Retinal pigment epithelial cell (primary cell): ENCODE results near the gene SLTM.
"Not testable (repeated sequence)": the region's sequence is repeated elsewhere in the genome, so short reads cannot be mapped to it uniquely, and the experiment has no call there.

Experiments
- DNase-seq: peaks from one replicate; pipeline ENCODE4 v3.0.0-alpha.2; 2010; ENCODE audit warnings: low read depth
- H3K4me3 ChIP-seq: 2 replicates; pipeline ENCODE4 v1.5.1; 2011; ENCODE audit warnings: mild to moderate bottlenecking, low read length, control low read depth, moderate library complexity
- TF ChIP-seq, protein P1 (sequence below): conservative IDR thresholded peaks from 2 replicates; pipeline ENCODE4 v1.5.1; 2011; ENCODE audit warnings: low read depth, low read length, control low read depth, inconsistent platforms

Gene SLTM

DNA sequence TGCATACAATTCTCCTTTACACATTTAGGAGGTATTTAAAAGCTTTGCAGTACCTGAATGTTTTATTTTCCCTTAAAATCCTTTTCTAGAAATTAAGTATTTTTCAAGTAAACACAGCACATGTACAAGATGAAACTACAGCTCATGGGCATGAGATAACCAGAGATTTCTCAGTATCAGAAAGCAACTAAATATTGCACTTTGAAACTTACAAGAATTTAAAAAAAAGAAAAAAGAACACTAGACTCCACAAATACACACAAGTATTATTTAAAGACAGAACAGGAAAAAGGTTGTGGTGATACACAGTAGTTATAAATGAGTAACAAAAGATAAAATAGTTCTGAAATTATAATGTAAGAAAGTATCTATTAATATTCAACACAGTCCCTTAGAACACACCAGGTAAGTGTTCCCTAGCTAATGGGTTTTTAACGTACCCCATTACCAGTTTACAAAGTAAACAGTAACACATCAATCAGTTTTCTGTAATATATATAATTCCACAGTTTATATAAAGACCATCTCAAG, 35.3 kb downstream of the SLTM start:
- no peak overlapping the region for H3K4me3 ChIP-seq
- TF ChIP-seq, protein P1, sequence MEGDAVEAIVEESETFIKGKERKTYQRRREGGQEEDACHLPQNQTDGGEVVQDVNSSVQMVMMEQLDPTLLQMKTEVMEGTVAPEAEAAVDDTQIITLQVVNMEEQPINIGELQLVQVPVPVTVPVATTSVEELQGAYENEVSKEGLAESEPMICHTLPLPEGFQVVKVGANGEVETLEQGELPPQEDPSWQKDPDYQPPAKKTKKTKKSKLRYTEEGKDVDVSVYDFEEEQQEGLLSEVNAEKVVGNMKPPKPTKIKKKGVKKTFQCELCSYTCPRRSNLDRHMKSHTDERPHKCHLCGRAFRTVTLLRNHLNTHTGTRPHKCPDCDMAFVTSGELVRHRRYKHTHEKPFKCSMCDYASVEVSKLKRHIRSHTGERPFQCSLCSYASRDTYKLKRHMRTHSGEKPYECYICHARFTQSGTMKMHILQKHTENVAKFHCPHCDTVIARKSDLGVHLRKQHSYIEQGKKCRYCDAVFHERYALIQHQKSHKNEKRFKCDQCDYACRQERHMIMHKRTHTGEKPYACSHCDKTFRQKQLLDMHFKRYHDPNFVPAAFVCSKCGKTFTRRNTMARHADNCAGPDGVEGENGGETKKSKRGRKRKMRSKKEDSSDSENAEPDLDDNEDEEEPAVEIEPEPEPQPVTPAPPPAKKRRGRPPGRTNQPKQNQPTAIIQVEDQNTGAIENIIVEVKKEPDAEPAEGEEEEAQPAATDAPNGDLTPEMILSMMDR = no peak
- DNase-seq = no peak

- TF ChIP-seq, protein P1 = no peak
- H3K4me3 ChIP-seq = no peak overlapping the region
- DNase-seq = no peak
Measured at GRCh38 chr15:58889363-58889762, 44.1 kb downstream of the SLTM start.

GRCh38 chr15:58886921-58887320, 46.6 kb downstream of the SLTM start:
- TF ChIP-seq, protein P1 = no peak
- no peak for DNase-seq

DNA sequence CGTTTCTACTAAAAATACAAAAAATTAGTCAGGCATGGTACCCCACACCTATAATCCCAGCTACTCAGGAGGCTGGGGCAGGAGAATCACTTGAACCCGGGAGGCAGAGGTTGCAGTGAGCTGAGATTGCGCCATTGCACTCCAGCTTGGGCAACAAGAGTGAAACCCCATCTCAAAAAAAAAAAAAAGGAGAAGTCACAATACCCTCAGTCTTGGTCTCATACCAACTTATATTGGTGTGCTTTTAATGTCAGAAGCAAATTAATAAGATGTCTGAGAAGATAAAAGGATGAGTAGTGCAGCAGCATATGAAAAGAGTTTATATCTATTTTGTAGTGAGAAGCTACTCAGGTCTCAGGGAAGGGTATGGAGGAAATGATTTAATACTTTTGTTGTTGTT, 49.6 kb downstream of the SLTM start:
- not testable (repeated sequence) for H3K4me3 ChIP-seq, DNase-seq

More at GRCh38 chr15:58886921-58887320, 46.6 kb downstream of the SLTM start:
- H3K4me3 ChIP-seq = no peak overlapping the region

- no peak overlapping the region for H3K4me3 ChIP-seq
- DNase-seq = no peak
- TF ChIP-seq, protein P1 = no peak
Measured at GRCh38 chr15:58882243-58882642, 51.2 kb downstream of the SLTM start.

GRCh38 chr15:58880320-58880719, 53.2 kb downstream of the SLTM start:
- no peak for DNase-seq
- H3K4me3 ChIP-seq = no peak overlapping the region
- TF ChIP-seq, protein P1 = no peak

GRCh38 chr15:58877999-58878825, 55.3 kb downstream of the SLTM start:
- TF ChIP-seq, protein P1 = no peak
- DNase-seq = no peak
- no peak overlapping the region for H3K4me3 ChIP-seq
